SK-N-MC (cell line): Measurements from ENCODE around the gene GALNT9.

ENCODE experiments used
- EZH2 ChIP-seq: fragments of 200-600 bp; sonication (generic); IDR thresholded peaks from one replicate; pipeline ENCODE4 v1.6.1; 2017; ENCODE audit warnings: antibody characterized with exemption
- FOXP2 ChIP-seq: optimal IDR thresholded peaks from 2 replicates; pipeline ENCODE3; 2011; ENCODE audit warnings: mild to moderate bottlenecking, moderate library complexity; ENCODE audit not compliant: insufficient read depth; ENCODE audit errors: extremely low read length, control extremely low read depth

GRCh38 chr12:132319991-132320570 is 9.3 kb downstream of the GALNT9 start:
- TF ChIP-seq FOXP2 (no peak), EZH2 (no peak)
